GM12891 (cell line): ENCODE results near the gene SMYD4.
"Not testable (repeated sequence)": the region's sequence is repeated elsewhere in the genome, so short reads cannot be mapped to it uniquely, and the experiment has no call there.

Source experiments
- DNase-seq: peaks from one replicate; pipeline ENCODE4 v3.0.0; 2011; ENCODE audit warnings: low spot score; ENCODE audit not compliant: insufficient read length
- FAIRE-seq: peaks from 2 replicates; lab custom pipeline; 2011; peaks lifted over from hg19 to GRCh38; lab: Jason Lieb, UNC
- PAX5 ChIP-seq: IDR thresholded peaks from 2 replicates; pipeline ENCODE4 v1.6.1; 2011; ENCODE audit warnings: low read length, moderate library complexity, mild to moderate bottlenecking; ENCODE audit not compliant: insufficient read depth, severe bottlenecking
- POLR2A ChIP-seq: IDR thresholded peaks from 2 replicates; pipeline ENCODE4 v1.6.1; 2011; ENCODE audit warnings: low read depth, low read length, control low read depth
- POLR2AphosphoS5 ChIP-seq: IDR thresholded peaks from 2 replicates; pipeline ENCODE4 v1.6.1; 2011; ENCODE audit warnings: low read depth, low read length, control low read depth
- POU2F2 ChIP-seq: IDR thresholded peaks from 2 replicates; pipeline ENCODE4 v1.6.1; 2011; ENCODE audit warnings: low read depth, mild to moderate bottlenecking, control low read depth, low read length, moderate library complexity
- SPI1 ChIP-seq: IDR thresholded peaks from 2 replicates; pipeline ENCODE4 v1.6.1; 2011; ENCODE audit warnings: low read depth, low read length, control low read depth
- TAF1 ChIP-seq: IDR thresholded peaks from 2 replicates; pipeline ENCODE4 v1.6.1; 2011; ENCODE audit warnings: low read depth, low read length, control low read depth

Gene SMYD4

DNA sequence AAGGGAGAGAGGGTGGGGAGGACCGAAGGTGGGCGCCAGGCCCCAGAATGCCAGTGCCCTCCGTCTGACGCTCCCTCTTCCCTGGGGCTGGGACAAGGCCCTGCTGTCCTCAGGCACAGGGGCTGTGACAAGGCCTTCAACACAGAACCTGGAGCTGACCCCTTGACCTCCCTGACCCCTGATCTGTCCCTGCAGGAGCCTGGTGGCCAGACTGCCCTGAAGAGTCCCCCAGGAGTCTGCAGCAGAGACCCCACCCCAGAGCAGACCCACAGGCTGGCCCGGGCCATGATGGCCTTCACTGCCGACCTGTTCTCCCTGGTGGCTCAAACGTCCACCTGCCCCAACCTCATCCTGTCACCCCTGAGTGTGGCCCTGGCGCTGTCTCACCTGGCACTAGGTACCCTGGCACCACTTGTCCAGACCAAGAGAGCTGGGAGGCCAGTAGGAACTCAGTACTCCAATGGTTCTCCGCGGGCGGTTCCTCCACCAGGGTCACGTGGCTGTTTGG lies 84.1 kb downstream of the SMYD4 start:
- DNase-seq (no peak), FAIRE-seq (no peak)
- TF ChIP-seq TAF1, result no peak
- TF ChIP-seq POLR2AphosphoS5, result no peak
- no peak for TF ChIP-seq SPI1
- no peak for TF ChIP-seq POU2F2
- no peak for TF ChIP-seq POLR2A
- TF ChIP-seq PAX5, result no peak

DNA sequence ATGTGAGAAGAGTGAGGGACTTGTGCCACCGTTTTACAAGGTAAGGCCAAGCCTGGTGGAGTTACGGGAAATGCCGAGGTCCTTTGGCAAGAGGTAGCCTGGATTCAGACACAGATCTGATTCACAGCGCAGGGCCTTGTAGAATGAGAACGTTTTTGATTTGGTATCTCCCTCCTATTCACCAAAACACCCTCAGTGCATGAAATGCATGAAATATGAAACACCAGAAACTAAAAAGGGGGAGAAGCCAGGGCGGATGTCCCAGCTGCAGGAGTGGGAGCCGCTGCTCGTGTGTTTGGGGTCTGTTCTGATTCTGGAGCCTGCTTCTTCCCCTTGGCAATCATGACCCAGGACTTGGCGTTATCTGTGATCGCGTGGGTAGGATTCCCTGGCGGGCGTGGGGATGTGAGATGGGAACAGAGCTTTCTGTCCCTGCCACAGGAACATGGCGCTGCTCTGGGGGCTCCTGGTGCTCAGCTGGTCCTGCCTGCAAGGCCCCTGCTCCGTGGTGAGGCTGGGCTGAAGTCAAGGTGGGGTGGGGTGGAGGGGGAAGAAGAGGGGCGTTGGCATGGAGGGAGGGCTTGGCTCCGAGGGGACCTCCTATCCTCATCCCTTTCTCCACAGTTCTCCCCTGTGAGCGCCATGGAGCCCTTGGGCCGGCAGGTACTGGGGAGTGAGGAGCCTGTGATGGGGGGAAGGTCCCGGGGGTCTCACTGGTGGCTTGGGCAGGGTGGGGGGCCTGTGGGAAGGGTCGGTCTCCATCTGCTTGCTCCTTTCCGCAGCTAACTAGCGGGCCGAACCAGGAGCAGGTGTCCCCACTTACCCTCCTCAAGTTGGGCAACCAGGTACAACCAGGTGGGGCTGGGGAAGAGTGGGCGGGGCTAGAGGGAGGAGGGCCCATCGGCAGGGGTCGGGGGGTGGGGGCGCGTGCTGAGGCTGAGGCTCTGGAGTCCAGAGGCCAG lies 84.9 kb downstream of the SMYD4 start:
- DNase-seq, result no peak
- TF ChIP-seq TAF1 (no peak), POLR2AphosphoS5 (no peak), SPI1 (no peak)
- FAIRE-seq, result no peak

DNA sequence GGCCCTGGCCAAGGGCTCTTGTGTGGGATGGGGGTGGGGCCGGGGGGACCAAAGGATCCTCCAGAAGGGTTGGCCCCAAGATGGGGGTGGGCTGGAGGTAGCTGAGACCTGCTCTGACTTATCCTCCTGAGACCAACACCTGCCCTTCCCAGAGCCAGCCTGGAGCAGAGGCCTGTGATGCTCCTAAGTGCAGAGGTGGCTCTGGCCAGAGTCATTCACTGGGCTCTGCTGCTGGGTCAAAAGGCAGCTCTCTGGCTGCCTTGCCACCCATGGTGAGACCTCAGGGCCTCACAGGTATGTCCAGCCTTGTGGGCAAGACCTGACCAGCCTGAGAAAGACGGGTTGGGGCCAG lies 86.6 kb downstream of the SMYD4 start:
- DNase-seq (no peak), FAIRE-seq (no peak)
- TF ChIP-seq PAX5 (no peak), POLR2AphosphoS5 (no peak), POLR2A (no peak), POU2F2 (no peak), TAF1 (no peak), SPI1 (no peak)

DNA sequence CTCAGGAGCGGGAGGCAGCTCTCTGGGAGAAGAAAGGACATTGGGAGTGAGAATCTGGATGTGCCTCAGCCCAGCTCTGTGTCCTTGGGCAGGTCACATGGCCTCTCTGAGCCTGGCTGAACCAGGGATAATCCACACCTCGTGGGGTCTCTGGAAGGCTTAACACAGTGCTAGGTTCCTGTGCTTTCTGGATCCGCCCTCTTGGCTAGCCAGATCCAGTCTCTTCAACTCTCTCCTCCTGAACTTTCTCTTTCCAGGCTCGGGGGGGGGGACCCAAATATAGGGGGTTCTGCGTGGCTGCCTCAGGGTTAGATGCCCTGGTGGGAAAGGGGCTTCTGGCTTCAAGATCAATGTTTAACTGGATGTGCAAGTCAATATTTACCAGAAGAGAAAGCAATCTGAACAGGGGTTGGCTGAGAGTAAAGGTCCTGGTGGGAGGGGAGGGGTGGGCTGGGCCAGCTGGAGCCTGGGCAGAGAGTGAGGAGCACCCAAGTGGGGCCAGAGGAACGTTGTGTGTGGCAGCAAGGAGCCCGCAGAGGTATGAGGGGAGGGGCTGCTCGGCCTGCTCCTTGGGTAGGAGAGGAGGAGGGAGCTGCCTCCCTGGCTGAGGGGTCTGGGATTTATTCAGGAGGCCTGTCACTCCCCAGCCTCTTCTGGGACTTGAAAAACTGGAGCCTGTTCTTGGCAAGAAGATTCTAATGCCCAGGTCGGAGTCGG lies 87.2 kb downstream of the SMYD4 start, which contains the start of gene SERPINF2:
Gene SERPINF2, plus strand, starts transcription at position 501 of the 717 bp plus-strand sequence. CDS start 2,125 bp downstream, outside the sequence.
- DNase-seq (no peak), FAIRE-seq (no peak)
- TF ChIP-seq POU2F2 (no peak), TAF1 (no peak), POLR2AphosphoS5 (no peak), PAX5 (no peak), POLR2A (no peak), SPI1 (no peak)

DNA sequence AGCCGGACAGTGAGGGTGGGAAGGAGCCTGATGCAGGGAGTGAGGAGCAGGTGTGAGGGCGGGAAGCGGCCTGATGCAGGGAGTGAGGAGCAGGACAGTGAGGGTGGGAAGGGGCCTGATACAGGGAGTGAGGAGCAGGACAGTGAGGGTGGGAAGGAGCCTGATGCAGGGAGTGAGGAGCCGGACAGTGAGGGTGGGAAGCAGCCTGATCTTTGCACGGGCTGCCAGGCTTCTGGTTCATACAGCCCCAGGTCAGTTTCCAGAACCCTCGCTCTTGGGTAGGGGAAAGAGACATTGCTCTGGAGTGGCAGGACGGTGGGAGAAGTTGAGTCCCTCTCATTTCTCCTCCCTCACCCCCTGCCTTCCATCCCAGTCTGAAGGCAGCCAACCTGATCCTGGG lies 87.8 kb downstream of the SMYD4 start:
- not testable (repeated sequence) for DNase-seq, FAIRE-seq

DNA sequence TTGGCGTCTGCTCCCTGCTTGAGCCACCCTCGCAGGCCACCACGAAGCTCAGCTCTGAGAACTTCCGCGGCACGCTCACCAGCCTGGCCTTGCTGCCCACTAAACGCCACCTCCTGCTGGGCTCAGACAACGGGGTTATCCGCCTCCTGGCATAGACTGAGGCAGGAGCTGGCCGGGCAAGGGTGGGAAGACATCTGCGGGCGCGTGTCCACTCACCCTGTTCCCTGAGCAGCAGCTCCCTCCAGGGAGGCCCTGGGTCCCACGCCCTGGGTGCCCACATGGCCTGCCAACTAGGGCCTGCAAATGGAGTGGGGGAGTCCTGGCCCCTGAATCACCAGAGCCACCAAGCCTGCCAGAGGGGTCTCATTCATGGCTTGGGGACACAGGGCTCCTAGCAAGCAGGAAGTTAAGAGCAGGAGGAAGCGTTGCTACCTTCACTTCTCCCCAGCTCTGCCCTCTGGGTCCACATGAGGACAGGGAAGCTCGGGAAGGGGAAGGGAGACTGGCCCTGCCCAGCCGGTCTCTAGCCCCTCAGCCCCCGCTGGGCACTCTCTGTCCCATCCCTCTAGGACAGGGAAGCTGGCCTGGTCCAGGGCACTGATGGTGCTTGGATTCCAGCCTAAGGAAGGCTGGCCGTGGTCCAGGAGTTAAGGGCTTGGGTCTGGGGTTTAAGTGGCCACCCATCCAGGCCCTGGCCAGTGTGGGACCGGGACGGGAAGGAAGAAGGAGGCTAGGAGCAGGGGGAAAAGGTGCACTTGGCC lies 92.0 kb downstream of the SMYD4 start:
- DNase-seq (no peak), FAIRE-seq (no peak)
- TF ChIP-seq SPI1, result no peak
- TF ChIP-seq TAF1, result no peak
- TF ChIP-seq PAX5, result no peak
- no peak for TF ChIP-seq POLR2AphosphoS5
- no peak for TF ChIP-seq POU2F2
- TF ChIP-seq POLR2A, result no peak

DNA sequence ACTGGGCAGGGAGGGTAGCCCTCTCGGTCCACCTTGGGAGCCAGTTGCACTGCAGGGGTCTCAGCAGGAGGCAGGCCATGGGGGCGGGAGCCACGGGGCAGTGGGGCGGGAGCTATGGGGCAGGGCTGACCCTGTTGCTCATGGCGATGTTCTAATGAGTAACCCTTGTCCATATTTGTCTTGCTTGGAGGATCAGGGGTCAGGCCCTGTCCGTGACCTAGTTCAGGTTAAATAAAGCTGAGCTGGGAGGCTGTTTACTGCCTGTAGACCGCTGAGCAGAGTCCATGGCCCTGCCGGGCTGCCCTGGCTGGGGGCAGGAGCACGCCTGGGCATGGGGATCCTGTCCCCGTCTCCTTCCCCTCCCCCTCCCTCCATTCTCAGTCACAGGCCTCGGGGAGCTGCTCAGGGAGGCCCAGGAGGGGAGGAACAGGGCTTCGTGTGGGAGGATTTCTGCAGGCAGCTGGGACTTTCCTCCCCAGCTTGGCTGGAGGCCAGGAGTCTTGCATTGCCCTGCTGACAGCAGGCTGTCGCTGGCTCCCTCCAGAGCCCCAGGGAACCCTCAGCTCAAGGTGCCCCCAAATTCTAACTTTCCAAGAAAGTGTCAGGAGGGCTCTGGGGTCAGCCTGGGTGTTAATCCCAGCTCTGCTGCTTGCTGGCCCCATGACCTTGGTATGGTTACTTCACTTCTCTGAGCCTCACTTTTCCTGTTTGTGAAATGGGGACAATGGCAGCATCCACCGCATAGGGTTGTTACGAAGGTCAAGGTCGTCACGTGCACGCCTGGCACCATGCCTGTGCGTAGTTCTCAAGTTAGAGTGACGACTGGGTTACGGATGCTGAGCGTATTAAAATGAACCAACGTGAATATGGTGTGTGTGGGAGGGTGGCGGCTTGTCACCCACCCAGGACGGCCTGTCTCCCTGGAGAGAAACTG lies 93.1 kb downstream of the SMYD4 start:
- peak; percentile 86 for DNase-seq
- TF ChIP-seq POU2F2 (no peak), PAX5 (no peak), POLR2A (no peak), POLR2AphosphoS5 (no peak; the same call in 1 of the 2 replicates), TAF1 (no peak), SPI1 (peak; percentile 55; the same call in 1 of the 2 replicates)
- FAIRE-seq, result peak; percentile 77

DNA sequence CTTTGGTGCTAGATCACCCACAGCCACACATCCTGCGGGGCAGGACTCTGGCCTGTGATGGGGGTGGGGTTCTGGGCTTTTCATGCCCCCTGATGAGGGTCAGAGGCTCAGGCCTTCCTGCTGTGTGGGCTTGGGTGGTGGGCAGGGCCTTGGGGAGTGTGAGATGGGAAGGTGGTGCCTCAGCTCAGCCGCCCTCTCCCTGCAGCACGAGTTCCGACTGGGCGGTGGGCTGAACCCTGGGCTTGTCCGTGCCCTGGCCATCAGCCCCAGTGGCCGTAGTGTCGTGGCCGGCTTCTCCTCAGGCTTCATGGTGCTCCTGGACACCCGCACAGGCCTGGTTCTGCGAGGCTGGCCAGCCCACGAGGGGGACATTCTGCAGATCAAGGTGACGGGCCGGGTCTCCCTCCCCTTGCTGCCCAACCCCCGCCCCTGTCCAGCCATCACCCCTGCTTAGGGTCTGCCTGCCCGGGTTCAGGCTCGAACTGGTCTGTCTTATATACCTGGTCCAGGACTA lies 93.8 kb downstream of the SMYD4 start:
- FAIRE-seq, result no peak
- TF ChIP-seq PAX5, result no peak
- TF ChIP-seq POU2F2, result no peak
- TF ChIP-seq TAF1, result no peak
- TF ChIP-seq POLR2AphosphoS5, result no peak
- no peak for TF ChIP-seq SPI1
- TF ChIP-seq POLR2A, result no peak

More for the DNA sequence above, 93.8 kb downstream of the SMYD4 start:
- no peak for DNase-seq
